ENCODE data around the gene PRDM16.

DNA sequence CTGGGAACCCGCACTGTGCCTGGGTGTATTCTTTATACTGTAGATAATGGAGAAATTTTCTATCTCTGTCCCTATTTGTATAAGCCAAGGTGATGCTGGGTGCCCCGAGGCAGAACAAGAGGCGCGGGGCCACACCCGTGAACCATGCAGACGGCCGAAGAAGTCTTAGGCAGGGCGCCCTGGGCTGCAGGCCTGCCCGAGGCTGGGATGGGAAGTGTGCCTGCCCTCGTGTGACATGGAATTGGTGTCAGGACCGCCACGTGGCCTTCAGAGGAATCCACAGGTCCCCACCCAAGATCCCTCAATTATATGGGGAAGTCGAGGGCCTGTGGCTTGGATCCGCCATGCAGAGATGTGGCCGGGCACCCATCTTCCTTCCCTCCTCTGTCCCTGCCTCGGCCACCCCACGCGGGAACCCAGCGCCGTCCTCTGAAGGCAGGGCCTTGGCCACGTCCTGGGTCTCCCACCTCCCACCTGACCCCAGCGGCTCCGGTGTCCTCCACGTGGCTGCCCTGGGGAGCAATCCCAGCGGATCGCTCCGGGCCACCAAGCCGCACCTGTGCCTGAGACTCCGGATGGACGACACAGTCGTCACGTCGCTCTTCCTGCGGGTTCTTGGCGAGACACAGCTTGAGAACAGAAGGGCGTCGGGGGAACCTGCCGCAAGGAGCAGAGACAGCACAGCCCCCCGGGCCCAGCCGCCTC, 365.6 kb downstream of the PRDM16 start:
- TF ChIP-seq, protein P1, sequence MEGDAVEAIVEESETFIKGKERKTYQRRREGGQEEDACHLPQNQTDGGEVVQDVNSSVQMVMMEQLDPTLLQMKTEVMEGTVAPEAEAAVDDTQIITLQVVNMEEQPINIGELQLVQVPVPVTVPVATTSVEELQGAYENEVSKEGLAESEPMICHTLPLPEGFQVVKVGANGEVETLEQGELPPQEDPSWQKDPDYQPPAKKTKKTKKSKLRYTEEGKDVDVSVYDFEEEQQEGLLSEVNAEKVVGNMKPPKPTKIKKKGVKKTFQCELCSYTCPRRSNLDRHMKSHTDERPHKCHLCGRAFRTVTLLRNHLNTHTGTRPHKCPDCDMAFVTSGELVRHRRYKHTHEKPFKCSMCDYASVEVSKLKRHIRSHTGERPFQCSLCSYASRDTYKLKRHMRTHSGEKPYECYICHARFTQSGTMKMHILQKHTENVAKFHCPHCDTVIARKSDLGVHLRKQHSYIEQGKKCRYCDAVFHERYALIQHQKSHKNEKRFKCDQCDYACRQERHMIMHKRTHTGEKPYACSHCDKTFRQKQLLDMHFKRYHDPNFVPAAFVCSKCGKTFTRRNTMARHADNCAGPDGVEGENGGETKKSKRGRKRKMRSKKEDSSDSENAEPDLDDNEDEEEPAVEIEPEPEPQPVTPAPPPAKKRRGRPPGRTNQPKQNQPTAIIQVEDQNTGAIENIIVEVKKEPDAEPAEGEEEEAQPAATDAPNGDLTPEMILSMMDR (IDR thresholded peaks at IDR 0.05) = no peak
- TF ChIP-seq POLR2A (IDR thresholded peaks at IDR 0.05; ENCODE audit: low read length) (no peak), NR3C1 (IDR thresholded peaks at IDR 0.05) (no peak), SMC3 (IDR thresholded peaks at IDR 0.05) (no peak), HDAC2 (IDR thresholded peaks at IDR 0.05) (no peak), NPAS2 (CRISPR knock-in tag; IDR thresholded peaks at IDR 0.05; ENCODE audit: borderline replicate concordance) (no peak), CEBPB (IDR thresholded peaks at IDR 0.05) (no peak), EP300 (IDR thresholded peaks at IDR 0.05) (no peak), CHD2 (IDR thresholded peaks at IDR 0.05; ENCODE audit: low read length, partially characterized antibody) (no peak)
- TF ChIP-seq, protein P2, sequence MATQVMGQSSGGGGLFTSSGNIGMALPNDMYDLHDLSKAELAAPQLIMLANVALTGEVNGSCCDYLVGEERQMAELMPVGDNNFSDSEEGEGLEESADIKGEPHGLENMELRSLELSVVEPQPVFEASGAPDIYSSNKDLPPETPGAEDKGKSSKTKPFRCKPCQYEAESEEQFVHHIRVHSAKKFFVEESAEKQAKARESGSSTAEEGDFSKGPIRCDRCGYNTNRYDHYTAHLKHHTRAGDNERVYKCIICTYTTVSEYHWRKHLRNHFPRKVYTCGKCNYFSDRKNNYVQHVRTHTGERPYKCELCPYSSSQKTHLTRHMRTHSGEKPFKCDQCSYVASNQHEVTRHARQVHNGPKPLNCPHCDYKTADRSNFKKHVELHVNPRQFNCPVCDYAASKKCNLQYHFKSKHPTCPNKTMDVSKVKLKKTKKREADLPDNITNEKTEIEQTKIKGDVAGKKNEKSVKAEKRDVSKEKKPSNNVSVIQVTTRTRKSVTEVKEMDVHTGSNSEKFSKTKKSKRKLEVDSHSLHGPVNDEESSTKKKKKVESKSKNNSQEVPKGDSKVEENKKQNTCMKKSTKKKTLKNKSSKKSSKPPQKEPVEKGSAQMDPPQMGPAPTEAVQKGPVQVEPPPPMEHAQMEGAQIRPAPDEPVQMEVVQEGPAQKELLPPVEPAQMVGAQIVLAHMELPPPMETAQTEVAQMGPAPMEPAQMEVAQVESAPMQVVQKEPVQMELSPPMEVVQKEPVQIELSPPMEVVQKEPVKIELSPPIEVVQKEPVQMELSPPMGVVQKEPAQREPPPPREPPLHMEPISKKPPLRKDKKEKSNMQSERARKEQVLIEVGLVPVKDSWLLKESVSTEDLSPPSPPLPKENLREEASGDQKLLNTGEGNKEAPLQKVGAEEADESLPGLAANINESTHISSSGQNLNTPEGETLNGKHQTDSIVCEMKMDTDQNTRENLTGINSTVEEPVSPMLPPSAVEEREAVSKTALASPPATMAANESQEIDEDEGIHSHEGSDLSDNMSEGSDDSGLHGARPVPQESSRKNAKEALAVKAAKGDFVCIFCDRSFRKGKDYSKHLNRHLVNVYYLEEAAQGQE (IDR thresholded peaks at IDR 0.05) = no peak
- TF ChIP-seq, protein P3, sequence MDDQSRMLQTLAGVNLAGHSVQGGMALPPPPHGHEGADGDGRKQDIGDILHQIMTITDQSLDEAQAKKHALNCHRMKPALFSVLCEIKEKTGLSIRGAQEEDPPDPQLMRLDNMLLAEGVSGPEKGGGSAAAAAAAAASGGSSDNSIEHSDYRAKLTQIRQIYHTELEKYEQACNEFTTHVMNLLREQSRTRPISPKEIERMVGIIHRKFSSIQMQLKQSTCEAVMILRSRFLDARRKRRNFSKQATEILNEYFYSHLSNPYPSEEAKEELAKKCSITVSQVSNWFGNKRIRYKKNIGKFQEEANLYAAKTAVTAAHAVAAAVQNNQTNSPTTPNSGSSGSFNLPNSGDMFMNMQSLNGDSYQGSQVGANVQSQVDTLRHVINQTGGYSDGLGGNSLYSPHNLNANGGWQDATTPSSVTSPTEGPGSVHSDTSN (IDR thresholded peaks at IDR 0.05) = no peak

Data from A549 (cell line).